Measurements from ENCODE around the gene AGAP3.

DNA sequence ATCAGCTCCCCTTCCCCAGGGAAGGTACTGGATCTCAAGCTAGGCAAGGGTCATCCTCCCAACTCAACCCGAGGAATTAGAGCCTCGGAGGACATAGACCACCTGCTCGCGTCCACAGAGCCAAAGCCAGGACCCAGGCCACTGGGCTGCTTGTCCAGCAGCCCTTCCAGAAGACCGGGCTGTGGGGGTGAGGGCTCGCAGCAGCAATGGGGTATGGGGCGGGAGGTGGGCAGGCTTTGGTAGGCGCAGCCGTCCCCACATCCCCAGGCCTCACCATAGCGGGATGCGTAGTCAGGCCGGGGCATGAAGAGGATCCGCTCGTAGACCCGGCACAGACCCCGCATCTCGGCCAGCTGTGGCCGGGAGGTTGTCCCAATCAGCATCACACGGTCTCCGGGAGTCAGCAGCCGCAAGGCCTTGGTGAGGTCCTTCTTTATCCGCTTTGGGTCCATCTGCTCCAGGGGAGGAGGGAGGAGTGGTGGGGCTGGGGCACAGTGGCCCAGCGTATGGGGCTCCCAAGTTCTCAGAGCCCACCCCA, 105.8 kb downstream of the AGAP3 start:
- TF ChIP-seq, protein P1, sequence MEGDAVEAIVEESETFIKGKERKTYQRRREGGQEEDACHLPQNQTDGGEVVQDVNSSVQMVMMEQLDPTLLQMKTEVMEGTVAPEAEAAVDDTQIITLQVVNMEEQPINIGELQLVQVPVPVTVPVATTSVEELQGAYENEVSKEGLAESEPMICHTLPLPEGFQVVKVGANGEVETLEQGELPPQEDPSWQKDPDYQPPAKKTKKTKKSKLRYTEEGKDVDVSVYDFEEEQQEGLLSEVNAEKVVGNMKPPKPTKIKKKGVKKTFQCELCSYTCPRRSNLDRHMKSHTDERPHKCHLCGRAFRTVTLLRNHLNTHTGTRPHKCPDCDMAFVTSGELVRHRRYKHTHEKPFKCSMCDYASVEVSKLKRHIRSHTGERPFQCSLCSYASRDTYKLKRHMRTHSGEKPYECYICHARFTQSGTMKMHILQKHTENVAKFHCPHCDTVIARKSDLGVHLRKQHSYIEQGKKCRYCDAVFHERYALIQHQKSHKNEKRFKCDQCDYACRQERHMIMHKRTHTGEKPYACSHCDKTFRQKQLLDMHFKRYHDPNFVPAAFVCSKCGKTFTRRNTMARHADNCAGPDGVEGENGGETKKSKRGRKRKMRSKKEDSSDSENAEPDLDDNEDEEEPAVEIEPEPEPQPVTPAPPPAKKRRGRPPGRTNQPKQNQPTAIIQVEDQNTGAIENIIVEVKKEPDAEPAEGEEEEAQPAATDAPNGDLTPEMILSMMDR (IDR thresholded peaks at IDR 0.05): no peak
- TF ChIP-seq POLR2A (IDR thresholded peaks at IDR 0.05): no peak
- TF ChIP-seq POLR2AphosphoS5 (IDR thresholded peaks at IDR 0.05): no peak
- TF ChIP-seq EP300 (IDR thresholded peaks at IDR 0.05): no peak
